Testis (tissue), 3 donors: ENCODE data around the gene FRYL. TPM values are rescaled to one million over a fixed set of nuclear protein-coding genes. Genes with fewer than 3 reads are reported as not detected.

Source experiments
- DNase-seq: peaks from one replicate; pipeline ENCODE4 v3.0.0-alpha.2; 2019
- H3K27ac ChIP-seq, 2 donors: fragments of 200-600 bp; sonication (generic); one replicate each; pipeline ENCODE4 v1.5.1; 2019
- H3K27me3 ChIP-seq: fragments of 200-600 bp; sonication (generic); one replicate; pipeline ENCODE4 v1.5.1; 2019
- H3K36me3 ChIP-seq: fragments of 200-600 bp; sonication (generic); one replicate; pipeline ENCODE4 v1.5.1; 2017; ENCODE audit warnings: low read depth; ENCODE audit errors: missing control alignments
- H3K4me1 ChIP-seq: fragments of 200-600 bp; sonication (generic); one replicate; pipeline ENCODE4 v1.5.1; 2019
- H3K4me3 ChIP-seq, 2 donors: fragments of 200-600 bp; sonication (generic); one replicate each; pipeline ENCODE4 v1.5.1; 2017 to 2019
- H3K9me3 ChIP-seq: fragments of 200-600 bp; sonication (generic); one replicate; pipeline ENCODE4 v1.5.1; 2017
- POLR2A ChIP-seq: fragments of 450-650 bp; IDR thresholded peaks from one replicate; pipeline ENCODE4 v1.6.1; 2017; ENCODE audit warnings: antibody characterized with exemption, mild to moderate bottlenecking, moderate library complexity
- WGBS, 2 donors: methylation state at CpG; one replicate each; pipeline ENCODE4 v1.1.5; 2018; 5-methylcytosine and 5-hydroxymethylcytosine counted together
- intact Hi-C: fragments of 100-400 bp; cut with DNase I; formaldehyde crosslinking; loops from one replicate; pipeline ENCODE4 v1.15.1; 2023; ENCODE audit warnings: low total_unique reads
- polyA plus RNA-seq: library from polyadenylated mRNA; stranded (reverse); fragments of 350-450 nt; fragmentation: Illumina TruSeq; extraction: RNeasy Lipid Tissue Mini Kit (QIAGEN cat#74804); gene quantifications from one replicate; pipeline ENCODE4 v1.2.3, GENCODE V29; 2014; ENCODE audit warnings: low read depth, low replicate concordance; ENCODE audit not compliant: insufficient read depth
- total RNA-seq, 2 donors: library from RNA; depleted of rRNA; stranded (reverse); fragments of >200 nt; gene quantifications; one replicate each; pipeline ENCODE4 v1.2.3, GENCODE V29; 2016
- TF ChIP-seq, protein P1 (sequence below), 3 experiments: fragments of 450-650 bp in 2 of 3; fragments of 200-600 bp in 1 of 3; sonication (generic) in 1 of 3; IDR thresholded peaks; one replicate each; pipeline ENCODE4 v1.5.1; 2016 to 2019; ENCODE audit warnings: antibody characterized with exemption in 3 of 3, mild to moderate bottlenecking in 2 of 3, moderate library complexity in 1 of 3

Gene FRYL
- total and polyA plus RNA-seq, 3 donors from 2014 or later = 22.5 to 70.6 (median 55.0) TPM

DNA sequence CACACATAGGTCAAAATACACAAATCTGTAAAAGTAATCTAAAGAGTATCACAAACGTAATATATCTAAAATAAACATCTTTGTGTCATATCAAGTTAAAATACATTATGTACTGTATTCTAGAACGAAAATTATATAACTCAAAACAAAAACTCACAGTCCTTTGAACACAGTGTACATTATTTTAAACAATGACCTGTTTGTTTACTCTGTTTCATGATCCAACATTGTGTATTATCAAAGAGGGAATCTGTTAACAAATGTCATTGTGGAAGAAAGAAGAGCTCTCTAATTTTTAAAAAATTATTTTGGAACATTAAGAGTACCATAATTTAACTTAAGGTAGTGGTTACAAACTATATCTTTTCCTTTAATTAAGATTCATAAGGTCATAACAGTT lies 144.1 kb downstream of the FRYL start:
- Histone ChIP-seq H3K36me3 (no peaks in the 10 kb centered on the region), H3K4me1 (no peaks in the 10 kb centered on the region), H3K9me3 (no peaks in the 10 kb centered on the region), H3K27me3 (no peaks in the 10 kb centered on the region), H3K27ac (no peak overlapping the region), H3K4me3 (no peak overlapping the region)
- no peak for DNase-seq
- 28 to 33% methylated on average over 2 of the region's 2 CpGs for WGBS, 2 donors
- TF ChIP-seq, protein P1, sequence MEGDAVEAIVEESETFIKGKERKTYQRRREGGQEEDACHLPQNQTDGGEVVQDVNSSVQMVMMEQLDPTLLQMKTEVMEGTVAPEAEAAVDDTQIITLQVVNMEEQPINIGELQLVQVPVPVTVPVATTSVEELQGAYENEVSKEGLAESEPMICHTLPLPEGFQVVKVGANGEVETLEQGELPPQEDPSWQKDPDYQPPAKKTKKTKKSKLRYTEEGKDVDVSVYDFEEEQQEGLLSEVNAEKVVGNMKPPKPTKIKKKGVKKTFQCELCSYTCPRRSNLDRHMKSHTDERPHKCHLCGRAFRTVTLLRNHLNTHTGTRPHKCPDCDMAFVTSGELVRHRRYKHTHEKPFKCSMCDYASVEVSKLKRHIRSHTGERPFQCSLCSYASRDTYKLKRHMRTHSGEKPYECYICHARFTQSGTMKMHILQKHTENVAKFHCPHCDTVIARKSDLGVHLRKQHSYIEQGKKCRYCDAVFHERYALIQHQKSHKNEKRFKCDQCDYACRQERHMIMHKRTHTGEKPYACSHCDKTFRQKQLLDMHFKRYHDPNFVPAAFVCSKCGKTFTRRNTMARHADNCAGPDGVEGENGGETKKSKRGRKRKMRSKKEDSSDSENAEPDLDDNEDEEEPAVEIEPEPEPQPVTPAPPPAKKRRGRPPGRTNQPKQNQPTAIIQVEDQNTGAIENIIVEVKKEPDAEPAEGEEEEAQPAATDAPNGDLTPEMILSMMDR (IDR thresholded peaks at IDR 0.05) = no peak
- no peak for TF ChIP-seq POLR2A
- intact Hi-C loops = no loop called here

DNA sequence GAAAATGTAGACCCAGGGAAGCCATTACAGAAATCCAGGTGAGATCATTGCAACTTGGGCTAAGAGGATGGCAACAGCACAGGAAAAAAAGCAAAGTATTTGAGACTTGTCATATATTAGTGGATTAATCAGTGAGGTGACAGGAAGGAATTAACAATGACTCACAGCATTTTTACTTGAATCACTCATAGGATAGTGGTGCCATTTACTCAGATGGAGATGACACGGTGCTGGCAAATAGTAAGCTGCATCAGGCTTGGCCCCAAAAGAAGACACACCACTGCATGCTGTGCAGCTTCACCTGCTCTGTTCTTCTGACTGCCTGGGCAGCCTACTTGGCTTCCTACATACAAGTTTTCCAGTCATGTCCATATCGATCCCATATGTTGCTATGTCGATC lies 144.8 kb downstream of the FRYL start:
- Histone ChIP-seq H3K36me3 (no peaks in the 10 kb centered on the region), H3K4me1 (no peaks in the 10 kb centered on the region), H3K27me3 (no peaks in the 10 kb centered on the region), H3K27ac (no peak overlapping the region), H3K9me3 (no peaks in the 10 kb centered on the region), H3K4me3 (no peak overlapping the region)
- intact Hi-C loops = no loop called here
- WGBS, 2 donors = 77 to 86% methylated on average over 3 of the region's 3 CpGs
- no peak for TF ChIP-seq POLR2A
- TF ChIP-seq, protein P1 (IDR thresholded peaks at IDR 0.05) = no peak
- DNase-seq = no peak

DNA sequence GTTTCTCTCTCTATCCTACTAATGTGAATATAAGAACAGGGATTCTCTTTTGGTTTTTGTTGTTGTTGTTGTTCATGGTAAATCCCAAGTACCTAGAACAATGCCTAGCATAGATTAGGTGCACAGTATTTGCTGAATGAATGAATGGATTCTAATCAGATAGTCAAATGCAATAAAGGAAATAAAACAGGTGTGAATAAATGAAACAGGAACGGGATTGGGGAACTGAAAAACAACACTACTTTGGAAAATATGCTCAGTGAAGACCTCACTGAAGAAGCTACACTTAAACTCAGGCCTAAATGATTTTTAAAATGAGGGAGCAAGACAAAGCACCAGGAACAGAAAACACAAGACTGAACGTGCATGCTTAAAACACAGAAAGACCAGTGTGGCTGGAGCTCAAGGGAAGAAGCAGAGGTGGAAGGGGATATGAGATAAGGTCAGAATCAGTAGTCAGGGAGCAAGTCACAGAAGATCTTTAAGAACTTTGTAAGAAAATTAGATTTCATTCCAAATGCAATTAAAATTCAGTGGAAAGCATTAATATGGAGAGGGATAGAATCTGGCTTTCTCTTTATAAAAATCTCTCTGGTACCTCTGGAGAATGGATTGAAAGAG lies 145.3 kb downstream of the FRYL start:
- no peaks in the 10 kb centered on the region for H3K27me3 ChIP-seq
- H3K36me3 ChIP-seq = no peaks in the 10 kb centered on the region
- no peaks in the 10 kb centered on the region for H3K9me3 ChIP-seq
- H3K4me3 ChIP-seq = no peak overlapping the region
- no peaks in the 10 kb centered on the region for H3K4me1 ChIP-seq
- no peak overlapping the region for H3K27ac ChIP-seq
- intact Hi-C loops = no loop called here
- WGBS, 2 donors = 75 to 88% methylated on average over 2 of the region's 2 CpGs
- no peak for TF ChIP-seq POLR2A
- TF ChIP-seq, protein P1 (IDR thresholded peaks at IDR 0.05) = no peak
- no peak for DNase-seq

DNA sequence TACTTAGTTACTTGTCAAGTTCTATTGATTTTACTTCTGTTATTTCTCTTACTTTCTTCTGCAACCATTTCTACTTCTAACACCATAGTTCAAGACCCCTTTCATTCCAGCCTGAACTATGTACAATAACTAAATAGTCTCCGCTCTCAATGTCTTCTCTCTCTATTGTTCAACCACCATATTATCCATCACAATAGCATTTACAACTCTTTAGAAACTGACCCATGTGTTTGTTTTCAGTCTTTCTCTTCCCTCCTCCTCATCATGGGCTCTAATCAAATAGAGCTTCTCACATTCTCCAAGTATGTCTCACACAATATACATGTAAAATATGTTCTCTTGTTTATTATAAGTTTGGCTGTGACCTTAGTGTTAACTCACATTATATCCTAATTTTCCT lies 146.4 kb downstream of the FRYL start:
- Histone ChIP-seq H3K4me3 (no peak overlapping the region), H3K27me3 (no peaks in the 10 kb centered on the region), H3K36me3 (no peaks in the 10 kb centered on the region), H3K27ac (no peak overlapping the region), H3K9me3 (no peaks in the 10 kb centered on the region), H3K4me1 (no peaks in the 10 kb centered on the region)
- no peak for DNase-seq
- intact Hi-C loops = no loop called here
- 93 to 97% methylated on average over 1 of the region's 1 CpG for WGBS, 2 donors
- TF ChIP-seq POLR2A = no peak
- TF ChIP-seq, protein P1 (IDR thresholded peaks at IDR 0.05) = no peak

DNA sequence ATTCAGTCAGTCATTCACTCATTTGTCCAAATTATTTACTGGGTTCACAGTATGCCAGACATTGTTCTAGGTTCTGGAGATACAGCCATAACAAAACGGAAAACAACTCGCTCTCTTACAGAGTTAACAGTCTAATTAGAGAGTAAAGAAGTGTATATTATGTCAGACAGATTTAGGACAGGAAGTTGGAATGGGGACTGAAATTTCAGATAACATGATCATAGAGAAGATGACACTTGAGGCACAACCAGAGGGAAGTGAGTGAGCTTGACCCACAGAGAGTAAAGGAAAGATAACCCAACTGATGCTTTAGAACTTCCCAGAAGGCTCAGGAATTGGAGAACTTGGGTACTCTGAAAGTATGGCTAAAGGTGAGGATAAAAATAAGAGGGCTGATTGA lies 150.6 kb downstream of the FRYL start:
- TF ChIP-seq, protein P1 (IDR thresholded peaks at IDR 0.05) = no peak
- no peak for TF ChIP-seq POLR2A
- Histone ChIP-seq H3K4me1 (no peaks in the 10 kb centered on the region), H3K36me3 (no peaks in the 10 kb centered on the region), H3K4me3 (no peak overlapping the region), H3K27ac (no peak overlapping the region), H3K9me3 (no peaks in the 10 kb centered on the region), H3K27me3 (no peaks in the 10 kb centered on the region)
- intact Hi-C loops = no loop called here
- no peak for DNase-seq
- 86 to 87% methylated on average over 2 of the region's 2 CpGs for WGBS, 2 donors
